Peyer's patch (tissue), 4 donors: ENCODE results near the gene AADACL2. TPM values are rescaled to one million over a fixed set of nuclear protein-coding genes. Genes with fewer than 3 reads are reported as not detected.

Experiments used
- DNase-seq, 3 donors: peaks; one replicate each; pipeline ENCODE4 v3.0.0-alpha.2; 2017 to 2019
- H3K27ac ChIP-seq, 4 donors: fragments of 200-600 bp; sonication (generic); one replicate each; pipeline ENCODE4 v1.5.1; 2016 to 2019
- H3K27me3 ChIP-seq, 2 donors: fragments of 200-600 bp; sonication (generic); one replicate each; pipeline ENCODE4 v1.5.1; 2019
- H3K36me3 ChIP-seq, 3 donors: fragments of 200-600 bp; sonication (generic); one replicate each; pipeline ENCODE4 v1.5.1; 2016 to 2019
- H3K4me1 ChIP-seq, 4 donors: fragments of 200-600 bp; sonication (generic); one replicate each; pipeline ENCODE4 v1.5.1; 2016 to 2019
- H3K4me3 ChIP-seq, 4 donors: fragments of 200-600 bp; sonication (generic); 1 replicate in 3 of 4; 2 replicates in 1 of 4; pipeline ENCODE4 v1.5.1; 2016 to 2019; ENCODE audit warnings: mild to moderate bottlenecking in 1 of 4
- H3K9me3 ChIP-seq, 4 donors: fragments of 200-600 bp; sonication (generic); one replicate each; pipeline ENCODE4 v1.5.1; 2016 to 2019; ENCODE audit warnings: mild to moderate bottlenecking in 1 of 4
- CTCF ChIP-seq, 6 experiments: fragments of 450-650 bp in 4 of 6; fragments of 200-600 bp in 2 of 6; sonication (generic) in 1 of 6; IDR thresholded peaks; one replicate each; pipeline ENCODE4 v1.5.1; 2017 to 2019; ENCODE audit warnings: antibody characterized with exemption in 6 of 6, mild to moderate bottlenecking in 3 of 6, moderate library complexity in 1 of 6
- POLR2A ChIP-seq, 2 donors: fragments of 450-650 bp; IDR thresholded peaks; one replicate each; pipeline ENCODE4 v1.5.1; 2017; ENCODE audit warnings: antibody characterized with exemption in 2 of 2, mild to moderate bottlenecking in 2 of 2, moderate library complexity in 2 of 2
- total RNA-seq, 4 donors: library from RNA; depleted of rRNA; stranded (reverse); fragments of >200 nt; gene quantifications; one replicate each; pipeline ENCODE4 v1.1.0, GENCODE V29; 2016

Gene AADACL2
- total RNA-seq, 4 donors from 2014 or later: 0.66 to 1.3 TPM; not detected in 2

GRCh38 chr3:151697496-151697895, 36.2 kb upstream of the AADACL2 start:
- no peaks in the 10 kb centered on the region for H3K27me3 ChIP-seq
- H3K9me3 ChIP-seq: no peaks in the 10 kb centered on the region
- no peak overlapping the region for H3K27ac ChIP-seq
- H3K4me3 ChIP-seq: no peak overlapping the region
- H3K4me1 ChIP-seq: no peaks in the 10 kb centered on the region
- DNase-seq: no peak
- TF ChIP-seq POLR2A (IDR thresholded peaks at IDR 0.05) (no peak), CTCF (IDR thresholded peaks at IDR 0.05) (no peak)
- no peaks in the 10 kb centered on the region for H3K36me3 ChIP-seq

GRCh38 chr3:151707216-151707615, 26.5 kb upstream of the AADACL2 start:
- no peak overlapping the region for H3K4me3 ChIP-seq
- H3K9me3 ChIP-seq: no peaks in the 10 kb centered on the region
- DNase-seq: no peak
- no peak overlapping the region for H3K27ac ChIP-seq
- H3K36me3 ChIP-seq: no peaks in the 10 kb centered on the region
- no peaks in the 10 kb centered on the region for H3K27me3 ChIP-seq
- no peak for TF ChIP-seq POLR2A (IDR thresholded peaks at IDR 0.05)
- no peak for TF ChIP-seq CTCF (IDR thresholded peaks at IDR 0.05)
- no peaks in the 10 kb centered on the region for H3K4me1 ChIP-seq

GRCh38 chr3:151708868-151709267, 24.9 kb upstream of the AADACL2 start:
- Histone ChIP-seq H3K27ac (no peak overlapping the region), H3K4me3 (no peak overlapping the region), H3K4me1 (no peaks in the 10 kb centered on the region), H3K9me3 (no peaks in the 10 kb centered on the region), H3K36me3 (no peaks in the 10 kb centered on the region), H3K27me3 (no peaks in the 10 kb centered on the region)
- TF ChIP-seq POLR2A (IDR thresholded peaks at IDR 0.05) (no peak), CTCF (IDR thresholded peaks at IDR 0.05) (no peak)
- DNase-seq: no peak

- Histone ChIP-seq H3K36me3 (no peaks in the 10 kb centered on the region), H3K4me3 (no peak overlapping the region), H3K27me3 (no peaks in the 10 kb centered on the region), H3K9me3 (no peaks in the 10 kb centered on the region), H3K27ac (no peak overlapping the region), H3K4me1 (no peaks in the 10 kb centered on the region)
- no peak for DNase-seq
- TF ChIP-seq CTCF (IDR thresholded peaks at IDR 0.05) (no peak), POLR2A (IDR thresholded peaks at IDR 0.05) (no peak)
These were observed 23.9 kb upstream of the AADACL2 start for GRCh38 chr3:151709847-151710246.

GRCh38 chr3:151721294-151721693, 12.4 kb upstream of the AADACL2 start:
- Histone ChIP-seq H3K4me1 (no peaks in the 10 kb centered on the region), H3K27ac (no peak overlapping the region), H3K36me3 (no peaks in the 10 kb centered on the region), H3K27me3 (no peaks in the 10 kb centered on the region), H3K9me3 (no peaks in the 10 kb centered on the region), H3K4me3 (no peak overlapping the region)
- no peak for DNase-seq
- TF ChIP-seq CTCF (IDR thresholded peaks at IDR 0.05): no peak
- TF ChIP-seq POLR2A (IDR thresholded peaks at IDR 0.05): no peak

GRCh38 chr3:151722856-151723255, 10.9 kb upstream of the AADACL2 start:
- Histone ChIP-seq H3K27ac (no peak overlapping the region), H3K36me3 (no peaks in the 10 kb centered on the region), H3K9me3 (no peaks in the 10 kb centered on the region), H3K4me3 (no peak overlapping the region), H3K27me3 (no peaks in the 10 kb centered on the region), H3K4me1 (no peaks in the 10 kb centered on the region)
- no peak for TF ChIP-seq CTCF (IDR thresholded peaks at IDR 0.05)
- TF ChIP-seq POLR2A (IDR thresholded peaks at IDR 0.05): no peak
- DNase-seq: no peak
